Measurements from ENCODE around the gene SEC24D.
"Not testable (repeated sequence)": the region's sequence is repeated elsewhere in the genome, so short reads cannot be mapped to it uniquely, and the experiment has no call there.

Gene SEC24D

DNA sequence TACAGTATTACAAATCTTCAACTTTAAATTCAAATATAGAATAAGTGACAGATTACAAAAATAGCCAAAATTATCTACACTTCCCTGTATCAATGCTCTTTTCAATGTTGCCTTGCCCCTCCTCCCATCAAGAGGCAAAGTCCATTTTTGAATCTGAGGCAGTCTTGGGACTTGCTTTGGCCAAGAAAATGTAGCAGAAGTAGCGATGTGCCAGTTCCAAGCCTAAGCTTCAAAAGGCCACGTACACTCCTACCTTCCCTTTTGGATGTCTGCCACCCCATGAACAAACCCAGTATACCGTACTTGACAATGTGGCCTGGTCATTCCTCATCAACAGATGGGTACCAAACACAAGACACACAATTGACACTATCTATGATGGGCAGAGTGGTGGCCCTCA, 24.1 kb downstream of the SEC24D start:
- DNase-seq (ENCODE audit: low read depth), result no peak

DNA sequence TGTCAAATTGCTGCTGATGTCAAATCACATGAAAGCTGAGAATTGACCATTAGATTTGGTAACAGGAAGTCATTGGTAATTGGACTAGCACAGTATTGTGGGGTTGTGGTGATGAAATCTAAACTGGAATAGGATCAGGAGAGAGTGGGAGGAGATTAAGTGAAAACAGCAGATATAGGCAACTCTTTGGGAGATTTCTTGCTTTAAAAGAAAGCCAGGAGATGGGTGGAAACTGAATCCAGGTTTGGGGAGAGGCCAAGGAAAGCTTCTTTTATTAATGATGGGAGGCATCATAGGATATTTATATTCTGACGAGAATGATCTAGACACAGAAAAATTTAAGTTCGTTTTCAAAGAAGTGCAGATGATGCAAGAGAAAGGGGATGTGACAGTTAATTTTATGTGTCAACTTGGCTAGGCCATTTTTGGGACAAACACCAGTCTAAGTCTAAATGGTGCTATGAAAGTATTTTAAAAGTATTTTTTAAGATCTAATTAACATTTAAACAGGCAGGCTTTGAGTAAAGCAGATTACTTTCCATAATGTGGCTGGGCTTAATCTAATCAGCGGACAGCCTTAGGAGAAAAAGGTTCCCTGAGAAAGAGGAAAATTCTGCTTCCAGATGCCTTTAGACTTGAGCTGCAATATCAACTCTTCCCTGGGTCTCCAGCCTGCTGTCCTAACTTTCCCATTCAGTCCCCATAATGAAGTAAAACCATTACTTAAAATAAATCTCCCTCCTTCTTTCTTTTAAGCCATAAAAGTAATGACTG, 24.7 kb downstream of the SEC24D start:
- no peak for DNase-seq (ENCODE audit: low read depth)

DNA sequence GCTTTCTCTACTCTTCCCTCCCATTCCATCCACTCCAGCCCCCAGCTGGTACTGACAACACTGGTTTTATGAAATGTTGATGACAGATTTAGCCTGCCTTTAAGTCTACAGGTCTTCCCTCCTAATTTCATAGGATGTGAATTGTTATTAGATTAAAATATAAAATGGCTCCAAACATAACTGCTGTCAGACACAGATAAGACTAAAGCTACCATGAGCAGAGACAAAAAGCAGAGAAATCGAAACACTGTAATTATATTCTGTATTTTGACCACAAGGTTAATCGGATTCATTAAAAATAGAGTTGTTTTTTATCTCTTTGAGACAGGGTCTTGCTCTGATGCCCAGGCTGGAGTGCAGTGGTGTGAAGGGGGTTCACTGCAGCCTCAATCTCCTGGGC, 28.3 kb downstream of the SEC24D start:
- DNase-seq (ENCODE audit: low read depth), result no peak

DNA sequence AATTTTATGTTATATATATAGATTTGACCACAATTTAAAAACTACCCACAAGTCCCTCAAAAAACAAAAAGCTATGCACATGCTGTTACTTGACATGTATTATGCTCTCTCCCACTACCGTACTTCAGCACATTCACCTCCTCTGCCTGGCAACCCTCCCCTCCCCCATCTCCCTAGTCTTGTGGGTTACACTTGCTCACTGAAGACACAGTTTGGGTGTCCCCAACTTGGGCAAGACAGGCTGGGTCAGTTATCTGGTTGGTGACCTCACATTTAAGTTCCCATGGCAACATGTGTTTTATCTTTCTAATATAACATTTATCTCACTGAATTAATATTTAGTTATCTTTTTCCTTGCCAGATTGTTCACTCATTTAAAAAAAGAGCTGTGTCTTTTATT, 32.7 kb downstream of the SEC24D start:
- no peak for DNase-seq (ENCODE audit: low read depth)

DNA sequence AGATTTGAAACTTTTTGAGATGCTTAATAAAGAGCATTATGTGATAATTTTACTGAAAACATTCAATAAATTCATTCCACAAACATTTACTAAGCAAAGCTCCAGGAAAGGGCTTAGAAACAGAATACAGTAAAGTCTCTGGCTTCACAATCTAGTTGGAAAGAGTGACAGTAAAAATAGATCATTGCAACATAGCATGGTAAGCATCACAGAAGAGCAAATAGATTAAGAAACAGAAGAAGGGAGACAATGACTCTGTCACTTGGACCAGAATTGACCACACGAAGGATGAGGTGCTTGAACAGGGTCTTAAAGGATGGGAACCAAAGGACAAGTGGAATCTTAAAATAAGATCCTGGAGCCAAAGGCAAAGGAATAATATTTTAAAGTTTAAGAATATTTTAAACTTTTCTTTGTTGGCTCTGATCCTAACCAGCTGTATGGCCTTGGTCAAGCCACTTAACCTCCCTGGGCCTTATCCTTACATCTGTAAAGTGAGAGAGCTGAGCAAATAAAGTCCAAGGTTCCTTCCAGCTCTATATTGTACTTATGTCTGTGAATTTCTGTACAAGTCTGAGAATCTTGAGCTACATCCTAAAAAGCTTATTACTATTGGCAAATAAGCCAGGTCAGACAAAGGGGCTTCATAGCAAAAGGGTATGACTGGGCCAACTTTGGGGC, 33.9 kb downstream of the SEC24D start:
- DNase-seq (ENCODE audit: low read depth), result no peak

DNA sequence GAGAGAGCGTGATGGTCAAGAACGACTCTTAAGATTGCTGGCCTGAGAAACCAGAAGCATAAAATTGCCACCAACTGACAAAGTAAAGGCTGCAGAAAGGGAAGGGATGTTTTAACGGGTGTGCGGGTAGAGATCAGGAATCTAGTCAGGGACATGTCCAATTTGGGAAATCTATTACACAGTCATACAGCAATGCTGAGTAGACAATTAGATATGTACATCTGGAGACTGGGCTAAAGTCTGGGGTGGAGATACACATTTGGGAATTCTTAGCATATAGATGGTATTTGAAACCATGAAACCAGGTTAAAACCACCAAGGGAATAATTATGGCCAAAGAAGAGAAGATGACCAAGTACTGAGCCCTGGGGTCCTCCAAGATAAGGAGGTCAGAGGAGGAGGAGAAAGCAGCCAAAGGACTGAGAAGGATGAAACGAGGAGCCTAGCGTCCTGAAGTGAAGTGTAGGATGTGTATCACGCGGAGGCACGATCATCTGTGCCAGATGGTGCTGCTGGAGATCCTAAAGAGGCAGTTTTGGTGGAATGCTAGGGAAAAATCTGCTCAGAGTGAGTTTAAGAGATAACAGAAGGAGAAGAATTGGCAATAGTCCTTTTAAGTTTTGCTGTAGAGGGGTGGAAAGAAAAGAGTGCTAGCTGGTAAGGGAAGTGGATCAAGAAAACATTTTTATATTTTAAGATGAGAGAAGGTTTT, 36.5 kb downstream of the SEC24D start:
- no peak for DNase-seq (ENCODE audit: low read depth)

DNA sequence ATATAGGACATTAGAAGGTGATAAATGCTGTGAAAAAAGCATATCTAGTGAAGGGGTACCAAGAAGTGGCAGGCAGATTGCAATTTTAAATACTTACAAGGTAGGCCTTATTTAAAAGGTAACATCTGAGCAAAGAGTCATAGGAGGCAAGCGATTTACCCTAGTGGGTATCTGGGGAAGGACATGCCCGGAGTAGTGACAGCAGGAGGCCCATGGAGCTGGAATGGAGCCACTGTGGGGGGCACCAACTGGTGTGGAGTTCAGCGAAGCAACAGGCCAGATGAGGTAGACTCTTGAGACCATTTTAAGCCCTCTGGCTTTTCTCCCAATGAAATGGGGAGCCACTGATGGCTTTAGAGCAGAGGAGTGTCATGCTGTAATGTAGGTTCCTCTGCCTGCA, 37.3 kb downstream of the SEC24D start:
- DNase-seq (ENCODE audit: low read depth), result no peak

DNA sequence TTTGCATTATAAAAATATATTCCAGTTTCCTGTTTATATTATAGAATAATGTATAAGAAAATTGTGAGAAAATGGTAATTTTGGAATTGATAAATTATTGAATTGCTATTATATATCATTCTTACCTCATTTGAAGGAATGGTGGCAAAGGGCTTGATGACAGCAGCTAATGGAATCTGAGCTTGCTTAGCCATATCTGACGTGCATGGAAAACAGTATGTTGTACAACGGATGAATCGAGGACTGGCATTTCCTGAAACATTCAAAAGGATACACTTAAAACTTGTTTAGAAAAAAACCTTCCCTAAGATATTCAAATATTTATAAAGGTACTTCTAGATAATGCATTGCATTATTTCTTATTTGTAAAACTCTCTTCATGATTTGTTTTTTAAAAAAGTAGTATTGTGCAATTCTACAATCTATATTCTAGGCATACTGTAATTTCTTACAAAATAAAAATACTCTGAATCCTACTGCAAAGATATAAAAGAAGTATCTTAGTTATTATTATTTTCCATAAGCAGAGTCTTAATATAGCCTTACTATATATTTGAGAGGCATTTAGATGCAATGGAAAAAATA, 38.3 kb downstream of the SEC24D start:
- no peak for DNase-seq (ENCODE audit: low read depth)

DNA sequence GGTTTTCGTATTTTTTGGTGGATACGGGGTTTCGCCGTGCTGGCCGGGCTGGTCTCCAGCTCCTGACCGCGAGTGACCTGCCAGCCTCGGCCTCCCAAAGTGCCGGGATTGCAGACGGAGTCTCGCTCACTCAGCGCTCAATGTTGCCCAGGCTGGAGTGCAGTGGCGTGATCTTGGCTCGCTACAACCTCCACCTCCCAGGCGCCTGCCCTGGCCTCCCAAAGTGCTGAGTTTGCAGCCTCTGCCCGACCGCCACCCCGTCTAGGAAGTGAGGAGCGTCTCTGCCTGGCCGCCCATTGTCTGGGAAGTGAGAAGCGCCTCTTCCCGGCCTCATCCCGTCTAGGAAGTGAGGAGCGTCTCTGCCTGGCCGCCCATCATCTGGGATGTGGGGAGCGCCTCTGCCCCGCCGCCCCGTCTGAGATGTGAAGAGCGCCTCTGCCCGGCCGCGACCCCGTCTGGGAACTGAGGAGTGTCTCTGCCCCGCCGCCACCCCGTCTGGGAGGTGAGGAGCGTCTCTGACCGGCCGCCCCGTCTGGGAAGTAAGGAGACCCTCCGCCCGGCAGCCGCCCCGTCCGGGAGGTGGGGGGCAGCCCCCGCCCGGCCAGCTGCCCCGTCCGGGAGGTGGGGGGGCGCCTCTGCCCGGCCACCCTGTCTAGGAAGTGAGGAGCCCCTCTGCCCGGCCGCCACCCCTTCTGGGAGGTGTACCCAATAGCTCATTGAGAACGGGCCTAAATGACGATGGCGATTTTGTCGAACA, 44.1 kb downstream of the SEC24D start:
- DNase-seq (ENCODE audit: low read depth), result not testable (repeated sequence)

DNA sequence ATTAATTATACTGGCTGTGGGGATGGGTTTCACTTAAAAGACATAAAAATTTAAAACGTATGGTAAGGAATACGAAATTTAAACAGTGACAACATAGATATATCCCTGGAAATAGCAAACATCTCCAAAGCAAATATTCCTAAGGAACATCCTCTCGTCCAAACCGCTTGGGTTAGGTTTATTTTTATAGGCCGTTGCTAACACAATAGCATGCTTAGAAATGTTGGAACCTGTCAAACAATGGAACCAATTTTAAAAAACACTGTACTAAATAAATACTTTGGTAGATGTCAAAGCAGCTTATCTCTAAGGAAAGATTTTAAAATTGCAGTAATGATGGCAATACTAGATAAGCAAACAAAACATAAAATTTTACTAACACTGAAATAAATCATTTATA, 45.4 kb downstream of the SEC24D start:
- no peak for DNase-seq (ENCODE audit: low read depth)

DNA sequence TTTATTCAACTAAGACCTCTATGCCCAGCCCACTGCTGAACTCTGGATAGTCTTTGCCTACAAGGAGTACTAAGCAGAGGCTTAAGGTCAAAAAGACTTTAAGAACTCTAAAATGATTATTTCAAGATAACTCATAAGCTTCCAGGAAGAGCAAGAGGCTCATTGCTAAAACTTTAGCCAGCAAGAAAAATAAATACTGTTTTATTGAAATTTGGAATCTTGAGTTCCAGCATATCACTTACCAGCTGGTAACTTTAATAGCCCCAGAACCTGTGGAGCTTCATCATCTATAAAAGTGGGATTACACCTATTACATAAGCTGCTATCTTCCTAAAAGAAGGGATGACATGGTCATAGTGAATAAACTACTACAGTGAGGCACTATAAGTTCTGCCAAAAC, 47.0 kb downstream of the SEC24D start:
- DNase-seq (ENCODE audit: low read depth), result no peak

DNA sequence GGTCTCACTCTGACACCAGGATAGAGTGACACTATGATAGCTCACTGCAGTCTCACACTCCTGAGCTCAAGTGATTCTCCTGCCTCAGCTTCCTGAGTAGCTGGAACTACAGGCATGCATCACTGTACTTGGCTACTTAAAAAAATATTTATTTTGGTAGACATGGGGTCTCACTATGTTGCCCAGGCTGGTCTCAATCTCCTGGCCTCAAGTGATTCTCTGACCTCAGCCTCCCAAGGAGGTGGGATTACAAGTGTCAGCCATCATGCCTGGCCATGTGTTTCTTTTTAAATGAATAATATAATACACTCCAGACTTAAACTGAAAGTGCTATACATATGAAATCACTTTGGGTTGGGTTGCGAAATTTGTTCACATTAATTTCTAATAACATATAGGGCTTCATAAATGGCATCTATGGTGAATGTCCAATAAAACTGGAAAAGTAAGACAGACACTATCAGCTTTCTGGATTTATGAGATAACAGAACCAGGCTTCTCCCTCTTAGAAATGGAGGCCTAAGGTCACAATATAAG, 48.0 kb downstream of the SEC24D start:
- no peak for DNase-seq (ENCODE audit: low read depth)

DNA sequence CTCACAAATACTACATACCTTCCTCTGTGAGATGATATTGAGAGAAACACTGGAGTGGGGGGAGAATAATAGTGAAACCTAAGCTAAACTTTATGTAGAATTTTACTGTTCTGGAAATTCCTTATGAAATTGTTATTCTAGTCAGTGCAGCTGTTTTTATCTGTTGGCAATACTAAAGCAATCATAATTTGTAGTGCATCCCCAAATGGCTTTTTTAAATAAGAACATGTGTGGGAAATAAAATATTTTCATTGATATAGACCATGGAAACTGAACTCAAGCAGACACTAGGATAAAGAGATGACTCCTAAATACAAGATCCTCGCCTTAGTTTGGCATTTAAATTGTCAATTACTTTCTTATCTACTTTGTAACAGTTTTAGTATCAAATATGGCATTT, 51.1 kb downstream of the SEC24D start:
- no peak for DNase-seq (ENCODE audit: low read depth)

DNA sequence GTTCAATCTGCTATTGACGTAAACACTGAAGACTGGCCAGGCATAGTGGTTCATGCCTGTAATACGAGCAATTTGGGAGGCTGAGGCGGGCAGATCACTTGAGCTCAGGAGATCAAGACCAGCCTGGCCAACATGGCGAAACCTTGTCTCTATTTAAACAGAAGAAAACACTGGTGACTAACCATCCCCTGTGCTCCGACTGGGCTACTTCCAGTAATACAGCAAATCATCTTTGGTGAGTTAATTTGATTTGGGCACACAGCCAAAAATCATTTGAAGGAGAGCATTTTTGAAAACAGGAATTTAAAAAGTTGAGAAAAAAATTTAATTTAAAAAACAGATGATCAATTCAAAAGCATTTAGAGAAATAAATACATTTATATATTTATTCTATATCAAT, 52.0 kb downstream of the SEC24D start:
- no peak for DNase-seq (ENCODE audit: low read depth)

DNA sequence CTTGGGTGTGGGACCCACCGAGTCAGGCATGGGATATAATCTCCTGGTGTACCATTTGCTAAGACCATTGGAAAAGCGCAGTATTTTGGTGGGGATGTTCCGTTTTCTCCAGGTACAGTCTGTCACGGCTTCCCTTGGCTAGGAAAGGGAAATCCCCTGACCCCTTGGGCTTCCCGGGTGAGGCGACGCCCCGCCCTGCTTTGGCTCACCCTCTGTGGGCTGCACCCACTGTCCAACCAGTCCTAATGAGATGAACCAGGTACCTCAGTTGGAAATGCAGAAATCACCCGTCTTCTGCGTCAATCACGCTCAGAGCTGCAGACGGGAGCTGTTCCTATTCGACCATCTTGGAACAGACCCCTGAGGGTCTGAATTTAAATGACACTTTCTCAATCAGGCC, 53.0 kb downstream of the SEC24D start:
- not testable (repeated sequence) for DNase-seq (ENCODE audit: low read depth)

DNA sequence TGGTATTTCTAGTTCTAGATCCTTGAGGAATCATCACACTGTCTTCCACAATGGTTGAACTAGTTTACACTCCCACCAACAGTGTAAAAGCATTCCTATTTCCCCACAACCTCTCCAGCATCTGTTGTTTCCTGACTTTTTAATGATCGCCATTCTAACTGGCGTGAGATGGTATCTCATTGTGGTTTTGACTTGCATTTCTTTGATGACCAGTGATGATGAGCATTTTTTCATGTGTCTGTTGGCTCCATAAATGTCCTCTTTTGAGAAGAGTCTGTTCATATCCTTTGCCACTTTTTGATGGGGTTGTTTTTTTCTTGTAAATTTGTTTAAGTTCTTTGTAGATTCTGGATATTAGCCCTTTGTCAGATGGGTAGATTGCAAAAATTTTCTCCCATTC, 58.3 kb downstream of the SEC24D start:
- DNase-seq (ENCODE audit: low read depth), result not testable (repeated sequence)

DNA sequence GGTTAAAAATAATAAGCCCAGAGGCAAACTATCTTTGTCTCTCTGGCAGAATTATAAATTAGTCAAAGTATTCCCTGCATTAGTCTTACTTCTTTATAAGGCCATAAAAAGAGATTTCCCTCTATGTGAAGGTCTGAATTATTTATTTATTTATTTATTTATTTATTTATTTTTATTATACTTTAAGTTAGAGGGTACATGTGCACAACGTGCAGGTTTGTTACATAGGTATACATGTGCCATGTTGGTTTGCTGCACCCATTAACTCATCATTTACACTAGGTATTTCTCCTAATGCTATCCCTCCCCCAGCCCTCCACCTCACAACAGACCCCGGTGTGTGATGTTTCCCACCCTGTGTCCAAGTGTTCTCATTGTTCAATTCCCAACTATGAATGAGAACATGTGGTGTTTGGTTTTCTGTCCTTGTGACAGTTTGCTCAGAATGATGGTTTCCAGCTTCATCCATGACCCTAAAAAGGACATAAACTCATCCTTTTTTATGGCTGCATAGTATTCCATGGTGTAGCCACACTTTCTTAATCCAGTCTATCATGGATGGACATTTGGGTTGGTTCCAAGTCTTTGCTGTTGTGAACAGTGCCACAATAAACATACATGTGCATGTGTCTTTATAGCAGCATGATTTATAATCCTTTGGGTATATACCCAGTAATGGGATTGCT, 58.8 kb downstream of the SEC24D start:
- not testable (repeated sequence) for DNase-seq (ENCODE audit: low read depth)

DNA sequence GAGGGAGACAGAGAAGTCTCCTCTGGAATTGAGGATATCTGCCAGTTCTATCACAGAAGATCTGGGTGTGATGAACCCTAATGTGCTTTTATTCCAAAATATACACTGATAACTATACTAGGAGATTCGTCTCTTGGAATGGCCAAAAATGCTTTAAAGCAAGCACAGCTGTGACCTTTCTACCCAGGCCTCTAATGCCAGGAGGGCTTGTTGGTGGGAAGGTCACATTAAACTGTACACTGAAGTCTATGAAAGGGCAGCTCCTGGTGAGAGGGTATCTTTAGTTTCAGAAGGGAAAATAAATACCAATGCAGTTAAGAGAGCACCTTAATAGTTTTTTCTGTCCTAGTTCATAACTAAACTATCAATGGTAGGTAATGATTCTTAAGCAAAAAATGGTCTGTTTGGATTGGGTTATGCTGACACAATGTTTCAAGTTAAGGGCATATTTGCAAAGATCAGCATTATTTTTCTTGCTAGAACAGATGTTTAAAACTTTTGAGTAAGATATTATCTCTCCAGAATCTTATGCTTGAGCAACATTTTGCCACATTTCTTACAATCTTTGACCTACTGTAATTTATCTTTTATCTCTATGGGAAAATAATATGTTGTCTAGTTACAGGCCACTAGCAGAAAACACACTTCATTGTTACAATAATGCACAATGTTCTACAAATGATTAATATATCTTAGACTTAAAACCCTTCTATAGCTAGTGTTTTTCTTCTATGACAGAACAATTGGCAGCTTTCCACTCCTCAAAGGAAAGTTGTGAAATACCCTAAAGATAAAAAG, 59.6 kb downstream of the SEC24D start:
- no peak for DNase-seq (ENCODE audit: low read depth)

DNA sequence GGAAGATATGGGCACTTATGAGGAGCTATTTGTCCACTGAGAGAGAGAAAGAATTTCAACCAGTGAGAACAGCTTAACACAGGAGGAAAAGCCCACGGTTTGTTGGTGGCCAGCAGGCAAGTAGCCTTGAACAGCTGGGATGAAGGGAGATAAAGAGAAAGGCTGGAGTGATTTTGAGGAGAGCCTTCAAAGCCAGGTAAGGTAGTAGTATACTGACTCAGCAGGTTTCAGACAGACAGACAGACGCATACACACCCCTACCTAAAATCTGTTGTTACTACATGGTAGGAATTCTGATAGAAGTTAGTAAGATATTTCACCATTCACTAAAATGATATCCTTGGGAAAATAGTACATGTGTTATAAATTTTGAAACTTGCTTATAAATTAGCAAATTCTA, 60.5 kb downstream of the SEC24D start:
- DNase-seq (ENCODE audit: low read depth), result no peak

DNA sequence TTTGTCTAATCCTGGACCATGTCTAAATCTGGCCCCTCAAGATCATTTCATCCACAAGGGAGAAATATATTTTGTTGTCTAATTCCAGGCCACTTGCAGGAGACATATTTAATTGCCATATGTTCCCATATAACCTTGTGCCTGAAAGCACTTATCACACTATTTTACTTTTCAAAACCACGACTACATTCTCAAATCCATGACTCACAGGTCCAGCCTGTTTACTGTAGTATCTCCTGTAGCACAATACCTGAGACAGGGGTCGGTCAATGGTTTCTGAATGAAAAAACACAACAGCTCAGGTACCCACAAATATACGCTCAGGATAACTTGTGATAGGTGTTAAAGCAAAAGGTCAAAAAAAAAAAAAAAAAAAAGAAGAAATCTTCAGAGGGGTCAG, 60.9 kb downstream of the SEC24D start:
- DNase-seq (ENCODE audit: low read depth), result no peak

All from CMK (cell line).